ENCODE data around the gene MYO16.

DNA sequence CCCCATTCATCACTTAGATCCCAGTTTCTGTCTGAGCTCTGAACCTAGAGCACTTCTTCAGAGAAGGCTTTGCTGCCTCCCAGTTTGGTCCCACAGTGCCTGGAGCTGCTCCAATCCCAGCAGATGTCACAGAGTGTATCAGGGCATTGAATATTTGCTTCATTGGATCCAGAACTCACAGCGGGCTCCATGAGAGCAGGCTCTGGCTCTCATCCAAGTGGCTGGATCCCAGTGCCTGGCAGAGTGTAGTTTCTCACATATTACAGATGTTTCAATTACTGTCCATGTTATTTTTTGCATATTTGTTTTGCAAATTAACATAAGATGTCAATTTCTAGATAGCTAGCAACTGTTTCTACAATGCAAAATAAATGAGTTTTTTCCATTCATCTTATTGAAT lies 50.6 kb downstream of the MYO16 start:
- TF ChIP-seq, protein P1, sequence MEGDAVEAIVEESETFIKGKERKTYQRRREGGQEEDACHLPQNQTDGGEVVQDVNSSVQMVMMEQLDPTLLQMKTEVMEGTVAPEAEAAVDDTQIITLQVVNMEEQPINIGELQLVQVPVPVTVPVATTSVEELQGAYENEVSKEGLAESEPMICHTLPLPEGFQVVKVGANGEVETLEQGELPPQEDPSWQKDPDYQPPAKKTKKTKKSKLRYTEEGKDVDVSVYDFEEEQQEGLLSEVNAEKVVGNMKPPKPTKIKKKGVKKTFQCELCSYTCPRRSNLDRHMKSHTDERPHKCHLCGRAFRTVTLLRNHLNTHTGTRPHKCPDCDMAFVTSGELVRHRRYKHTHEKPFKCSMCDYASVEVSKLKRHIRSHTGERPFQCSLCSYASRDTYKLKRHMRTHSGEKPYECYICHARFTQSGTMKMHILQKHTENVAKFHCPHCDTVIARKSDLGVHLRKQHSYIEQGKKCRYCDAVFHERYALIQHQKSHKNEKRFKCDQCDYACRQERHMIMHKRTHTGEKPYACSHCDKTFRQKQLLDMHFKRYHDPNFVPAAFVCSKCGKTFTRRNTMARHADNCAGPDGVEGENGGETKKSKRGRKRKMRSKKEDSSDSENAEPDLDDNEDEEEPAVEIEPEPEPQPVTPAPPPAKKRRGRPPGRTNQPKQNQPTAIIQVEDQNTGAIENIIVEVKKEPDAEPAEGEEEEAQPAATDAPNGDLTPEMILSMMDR (conservative IDR thresholded peaks at IDR 0.05; ENCODE audit: low read depth, low read length) = no peak
- no peak for TF ChIP-seq EZH2 (IDR thresholded peaks at IDR 0.05; ENCODE audit: borderline replicate concordance, low read depth, low read length, poor library complexity, severe bottlenecking)
